ENCODE results near the gene NAALADL2. TPM values are rescaled to one million over a fixed set of nuclear protein-coding genes. Genes with fewer than 3 reads are reported as not detected.
"Not testable (repeated sequence)": the region's sequence is repeated elsewhere in the genome, so short reads cannot be mapped to it uniquely, and the experiment has no call there.

NAALADL2 gene
- total RNA-seq, 5 donors from 2014 or later (not counting 1 experiment from before 2014, with no cell fraction given), result 0.13 to 1.4 (median 0.36) TPM; not detected in 1

- H3K27me3 Mint-ChIP-seq, result no peaks in the 10 kb centered on the region
- H3K27ac Mint-ChIP-seq, result no peak overlapping the region
Observed at GRCh38 chr3:175163686-175164085, 304.6 kb downstream of the NAALADL2 start.

GRCh38 chr3:175173117-175173516, 314.0 kb downstream of the NAALADL2 start:
- H3K4me3 Mint-ChIP-seq; H3K27ac Mint-ChIP-seq; H3K27me3 Mint-ChIP-seq; H3K36me3 ChIP-seq (ENCODE audit: control insufficient read depth in 2 of 2, extremely low read depth in 1 of 2, insufficient read depth in 1 of 2, low read length in 1 of 2); CTCF ChIA-PET; H3K27me3 ChIP-seq (replicated peaks in 1 of 2; ENCODE audit: control insufficient read depth in 2 of 2, extremely low read depth in 1 of 2, insufficient read depth in 2 of 2, low read length in 1 of 2); ATAC-seq (replicated peaks in 1 of 4); H3K4me1 ChIP-seq (ENCODE audit: control insufficient read depth in 1 of 2, extremely low read depth in 1 of 2, insufficient read depth in 2 of 2, low read length in 2 of 2); H3K9me3 ChIP-seq; H3K27ac ChIP-seq (ENCODE audit: low read length); H3K9me3 Mint-ChIP-seq; H3K4me1 Mint-ChIP-seq; H3K4me3 ChIP-seq (ENCODE audit: control insufficient read depth in 1 of 2, extremely low read depth in 1 of 2, low read length in 1 of 2); H3K36me3 Mint-ChIP-seq; DNase-seq; POLR2A ChIA-PET: not testable (repeated sequence)
- no CpG with 5 or more reads among the region's 10 CpGs for WGBS (ENCODE audit: insufficient coverage)

More at GRCh38 chr3:175163686-175164085, 304.6 kb downstream of the NAALADL2 start:
- Histone ChIP-seq H3K9me3 (no peaks in the 10 kb centered on the region), H3K27ac (ENCODE audit: low read length) (no peak overlapping the region), H3K27me3 (replicated peaks in 1 of 2; ENCODE audit: control insufficient read depth in 2 of 2, extremely low read depth in 1 of 2, insufficient read depth in 2 of 2, low read length in 1 of 2) (no peaks in the 10 kb centered on the region), H3K36me3 (ENCODE audit: control insufficient read depth in 2 of 2, extremely low read depth in 1 of 2, insufficient read depth in 1 of 2, low read length in 1 of 2) (no peaks in the 10 kb centered on the region), H3K4me3 (ENCODE audit: control insufficient read depth in 1 of 2, extremely low read depth in 1 of 2, low read length in 1 of 2) (no peak overlapping the region), H3K4me1 (ENCODE audit: control insufficient read depth in 1 of 2, extremely low read depth in 1 of 2, insufficient read depth in 2 of 2, low read length in 2 of 2) (no peaks in the 10 kb centered on the region)
- ATAC-seq (replicated peaks in 1 of 4) (no peak), DNase-seq (no peak)
- no CpG with 5 or more reads among the region's 3 CpGs for WGBS (ENCODE audit: insufficient coverage)
- Mint-ChIP-seq H3K4me3 (no peak overlapping the region), H3K36me3 (no peaks in the 10 kb centered on the region), H3K9me3 (peaks cover 2 to 5% (median 4%) of the 10 kb centered on the region in 3 donors), H3K4me1 (no peaks in the 10 kb centered on the region)
- ChIA-PET POLR2A (no interaction called here), CTCF (no interaction called here)

- Histone ChIP-seq H3K4me3 (ENCODE audit: control insufficient read depth in 1 of 2, extremely low read depth in 1 of 2, low read length in 1 of 2) (no peak overlapping the region), H3K36me3 (ENCODE audit: control insufficient read depth in 2 of 2, extremely low read depth in 1 of 2, insufficient read depth in 1 of 2, low read length in 1 of 2) (no peaks in the 10 kb centered on the region), H3K4me1 (ENCODE audit: control insufficient read depth in 1 of 2, extremely low read depth in 1 of 2, insufficient read depth in 2 of 2, low read length in 2 of 2) (no peaks in the 10 kb centered on the region), H3K9me3 (no peaks in the 10 kb centered on the region), H3K27me3 (replicated peaks in 1 of 2; ENCODE audit: control insufficient read depth in 2 of 2, extremely low read depth in 1 of 2, insufficient read depth in 2 of 2, low read length in 1 of 2) (no peaks in the 10 kb centered on the region), H3K27ac (ENCODE audit: low read length) (no peak overlapping the region)
- DNase-seq (no peak), ATAC-seq (replicated peaks in 1 of 4) (no peak)
- peaks cover 0 to 9% (median 0%) of the 10 kb centered on the region in 3 donors for H3K9me3 Mint-ChIP-seq
- ChIA-PET POLR2A (no interaction called here), CTCF (no interaction called here)
- H3K4me3 Mint-ChIP-seq, result no peak overlapping the region
- H3K27ac Mint-ChIP-seq, result no peak overlapping the region
- no peaks in the 10 kb centered on the region for H3K4me1 Mint-ChIP-seq
- no peaks in the 10 kb centered on the region for H3K27me3 Mint-ChIP-seq
- no peaks in the 10 kb centered on the region for H3K36me3 Mint-ChIP-seq
- WGBS (ENCODE audit: insufficient coverage), result 33% methylated on average over 1 of the region's 3 CpGs
Observed at GRCh38 chr3:175176556-175176955, 317.4 kb downstream of the NAALADL2 start.

- CTCF ChIA-PET, result interaction anchor here in 1 of 2 donors (0.6 kb wide), 1 partner anchor 78 kb away, joined by 9 read pairs; no protein-coding TSS in a partner anchor
- ATAC-seq (replicated peaks in 1 of 4) (no peak), DNase-seq (no peak)
- Mint-ChIP-seq H3K36me3 (no peaks in the 10 kb centered on the region), H3K27ac (no peak overlapping the region), H3K27me3 (no peaks in the 10 kb centered on the region), H3K9me3 (peaks cover 0 to 11% (median 0%) of the 10 kb centered on the region in 3 donors), H3K4me3 (no peak overlapping the region), H3K4me1 (no peaks in the 10 kb centered on the region)
- Histone ChIP-seq H3K4me3 (ENCODE audit: control insufficient read depth in 1 of 2, extremely low read depth in 1 of 2, low read length in 1 of 2) (no peak overlapping the region), H3K27ac (ENCODE audit: low read length) (no peak overlapping the region), H3K36me3 (ENCODE audit: control insufficient read depth in 2 of 2, extremely low read depth in 1 of 2, insufficient read depth in 1 of 2, low read length in 1 of 2) (no peaks in the 10 kb centered on the region), H3K9me3 (no peaks in the 10 kb centered on the region), H3K27me3 (replicated peaks in 1 of 2; ENCODE audit: control insufficient read depth in 2 of 2, extremely low read depth in 1 of 2, insufficient read depth in 2 of 2, low read length in 1 of 2) (no peaks in the 10 kb centered on the region), H3K4me1 (ENCODE audit: control insufficient read depth in 1 of 2, extremely low read depth in 1 of 2, insufficient read depth in 2 of 2, low read length in 2 of 2) (no peaks in the 10 kb centered on the region)
- POLR2A ChIA-PET, result no interaction called here
- no CpG with 5 or more reads among the region's 1 CpG for WGBS (ENCODE audit: insufficient coverage)
Observed at GRCh38 chr3:175179055-175179454, 319.9 kb downstream of the NAALADL2 start.

GRCh38 chr3:175184392-175184791, 325.3 kb downstream of the NAALADL2 start:
- 100% methylated on average over 1 of the region's 3 CpGs for WGBS (ENCODE audit: insufficient coverage)
- ATAC-seq (replicated peaks in 1 of 4) (no peak), DNase-seq (no peak)
- ChIA-PET CTCF (no interaction called here), POLR2A (no interaction called here)
- Mint-ChIP-seq H3K4me3 (no peak overlapping the region), H3K4me1 (no peaks in the 10 kb centered on the region), H3K36me3 (no peaks in the 10 kb centered on the region), H3K27ac (no peak overlapping the region), H3K27me3 (no peaks in the 10 kb centered on the region), H3K9me3 (peaks cover 0 to 16% (median 0%) of the 10 kb centered on the region in 3 donors)
- Histone ChIP-seq H3K9me3 (no peaks in the 10 kb centered on the region), H3K4me3 (ENCODE audit: control insufficient read depth in 1 of 2, extremely low read depth in 1 of 2, low read length in 1 of 2) (no peak overlapping the region), H3K27me3 (replicated peaks in 1 of 2; ENCODE audit: control insufficient read depth in 2 of 2, extremely low read depth in 1 of 2, insufficient read depth in 2 of 2, low read length in 1 of 2) (no peaks in the 10 kb centered on the region), H3K27ac (ENCODE audit: low read length) (no peak overlapping the region), H3K4me1 (ENCODE audit: control insufficient read depth in 1 of 2, extremely low read depth in 1 of 2, insufficient read depth in 2 of 2, low read length in 2 of 2) (no peaks in the 10 kb centered on the region), H3K36me3 (ENCODE audit: control insufficient read depth in 2 of 2, extremely low read depth in 1 of 2, insufficient read depth in 1 of 2, low read length in 1 of 2) (no peaks in the 10 kb centered on the region)

GRCh38 chr3:175185903-175186302, 326.8 kb downstream of the NAALADL2 start:
- Mint-ChIP-seq H3K27me3 (no peaks in the 10 kb centered on the region), H3K4me1 (no peaks in the 10 kb centered on the region), H3K9me3 (peaks cover 0 to 18% (median 0%) of the 10 kb centered on the region in 3 donors), H3K36me3 (no peaks in the 10 kb centered on the region), H3K4me3 (no peak overlapping the region), H3K27ac (no peak overlapping the region)
- ChIA-PET CTCF (no interaction called here), POLR2A (no interaction called here)
- DNase-seq, result no peak
- Histone ChIP-seq H3K9me3 (no peaks in the 10 kb centered on the region), H3K27ac (ENCODE audit: low read length) (no peak overlapping the region), H3K4me1 (ENCODE audit: control insufficient read depth in 1 of 2, extremely low read depth in 1 of 2, insufficient read depth in 2 of 2, low read length in 2 of 2) (no peaks in the 10 kb centered on the region), H3K27me3 (replicated peaks in 1 of 2; ENCODE audit: control insufficient read depth in 2 of 2, extremely low read depth in 1 of 2, insufficient read depth in 2 of 2, low read length in 1 of 2) (no peaks in the 10 kb centered on the region), H3K36me3 (ENCODE audit: control insufficient read depth in 2 of 2, extremely low read depth in 1 of 2, insufficient read depth in 1 of 2, low read length in 1 of 2) (no peaks in the 10 kb centered on the region), H3K4me3 (ENCODE audit: control insufficient read depth in 1 of 2, extremely low read depth in 1 of 2, low read length in 1 of 2) (no peak overlapping the region)
- ATAC-seq (replicated peaks in 1 of 4), result no peak
- WGBS (ENCODE audit: insufficient coverage), result 80% methylated on average over 1 of the region's 1 CpG

- H3K36me3 Mint-ChIP-seq, result no peaks in the 10 kb centered on the region
- CTCF ChIA-PET, result no interaction called here
- POLR2A ChIA-PET, result no interaction called here
- no peaks in the 10 kb centered on the region for H3K27me3 Mint-ChIP-seq
- Histone ChIP-seq H3K4me1 (ENCODE audit: control insufficient read depth in 1 of 2, extremely low read depth in 1 of 2, insufficient read depth in 2 of 2, low read length in 2 of 2) (no peaks in the 10 kb centered on the region), H3K36me3 (ENCODE audit: control insufficient read depth in 2 of 2, extremely low read depth in 1 of 2, insufficient read depth in 1 of 2, low read length in 1 of 2) (no peaks in the 10 kb centered on the region), H3K27ac (ENCODE audit: low read length) (no peak overlapping the region), H3K9me3 (no peaks in the 10 kb centered on the region), H3K27me3 (replicated peaks in 1 of 2; ENCODE audit: control insufficient read depth in 2 of 2, extremely low read depth in 1 of 2, insufficient read depth in 2 of 2, low read length in 1 of 2) (no peaks in the 10 kb centered on the region), H3K4me3 (ENCODE audit: control insufficient read depth in 1 of 2, extremely low read depth in 1 of 2, low read length in 1 of 2) (no peak overlapping the region)
- H3K9me3 Mint-ChIP-seq, result peaks cover 0 to 22% (median 3%) of the 10 kb centered on the region in 3 donors
- no peak for ATAC-seq (replicated peaks in 1 of 4)
- H3K4me3 Mint-ChIP-seq, result no peak overlapping the region
- WGBS (ENCODE audit: insufficient coverage), result no CpG with 5 or more reads among the region's 3 CpGs
- DNase-seq, result no peak
- H3K4me1 Mint-ChIP-seq, result no peaks in the 10 kb centered on the region
- H3K27ac Mint-ChIP-seq, result no peak overlapping the region
Observed at GRCh38 chr3:175186511-175186910, 327.4 kb downstream of the NAALADL2 start.
